ENCODE results near the gene ANTXR1. TPM values are rescaled to one million over a fixed set of nuclear protein-coding genes. Genes with fewer than 3 reads are reported as not detected.

The ANTXR1 gene
- total and polyA plus RNA-seq, 2 donors (not counting 3 experiments of a cell fraction or from before 2014, with no cell fraction given) = 4.2 to 17.3 TPM

GRCh38 chr2:69152847-69153583, 140.0 kb downstream of the ANTXR1 start:
- Histone ChIP-seq H3K27ac (ENCODE audit: insufficient read depth, low read depth, low read length) (no peak overlapping the region), H3K79me2 (ENCODE audit: control insufficient read depth, insufficient read depth, low read length) (no peaks in the 10 kb centered on the region), H3K36me3 (ENCODE audit: control insufficient read depth in 2 of 2, extremely low read depth in 1 of 2, insufficient read depth in 2 of 2, low read length in 2 of 2) (no peaks in the 10 kb centered on the region), H3K27me3 (ENCODE audit: control insufficient read depth in 2 of 2, insufficient read depth in 2 of 2, low read length in 2 of 2) (peaks cover 0 to 1% of the 10 kb centered on the region in 2 experiments), H3K9me3 (replicated peaks; ENCODE audit: control insufficient read depth, insufficient read depth, low read length) (no peaks in the 10 kb centered on the region), H3K9ac (replicated peaks; ENCODE audit: extremely low read depth, insufficient read depth, low read length) (no peak overlapping the region), H4K20me1 (replicated peaks; ENCODE audit: control insufficient read depth, extremely low read depth, insufficient read depth, low read length) (no peaks in the 10 kb centered on the region), H3K4me2 (ENCODE audit: insufficient read depth, low read length) (no peak overlapping the region), H3K9me1 (replicated peaks; ENCODE audit: control insufficient read depth, extremely low read depth, insufficient read depth, low read length) (no peaks in the 10 kb centered on the region), H3K4me3 (replicated peaks in 1 of 3; ENCODE audit: insufficient read depth in 1 of 3, low read depth in 1 of 3, low read length in 3 of 3) (no peak overlapping the region), H3K4me1 (ENCODE audit: control insufficient read depth, extremely low read depth, insufficient read depth, low read length) (no peaks in the 10 kb centered on the region), H2AFZ (ENCODE audit: low read depth, low read length) (no peak overlapping the region)
- intact Hi-C loops (cut with micrococcal nuclease) (no loop called here), dilution Hi-C loops (cut with MboI; ENCODE audit: extremely low pct_ligation_motif_present, low sequenced_read_pairs) (no loop called here)
- FAIRE-seq (peak; percentile 28), DNase-seq (ENCODE audit: low read depth, low spot score) (no peak)
- BruUV-seq (replicated peaks) = no TSS peak
- POLR2A ChIA-PET = no interaction called here
- TF ChIP-seq GATA2 (IDR thresholded peaks at IDR 0.05; ENCODE audit: insufficient read depth, insufficient read length, low read depth, low read length) (no peak), FOS (IDR thresholded peaks at IDR 0.05; ENCODE audit: borderline replicate concordance, insufficient read depth, low read length) (no peak), EZH2 (IDR thresholded peaks at IDR 0.05; ENCODE audit: borderline replicate concordance, low read depth, low read length, severe bottlenecking) (no peak), POLR2A (IDR thresholded peaks at IDR 0.05; ENCODE audit: low read depth, low read length) (no peak), JUN (IDR thresholded peaks at IDR 0.05; ENCODE audit: borderline replicate concordance, insufficient read depth, insufficient read length, low read depth) (no peak), MYC (IDR thresholded peaks at IDR 0.05; ENCODE audit: low read depth, low read length) (no peak), POLR2AphosphoS5 (IDR thresholded peaks at IDR 0.05; ENCODE audit: insufficient read depth, low read depth, low read length) (no peak)
- TF ChIP-seq, protein P1, sequence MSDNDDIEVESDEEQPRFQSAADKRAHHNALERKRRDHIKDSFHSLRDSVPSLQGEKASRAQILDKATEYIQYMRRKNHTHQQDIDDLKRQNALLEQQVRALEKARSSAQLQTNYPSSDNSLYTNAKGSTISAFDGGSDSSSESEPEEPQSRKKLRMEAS (IDR thresholded peaks at IDR 0.05; ENCODE audit: insufficient read depth, insufficient read length) = no peak
- TF ChIP-seq, protein P2, sequence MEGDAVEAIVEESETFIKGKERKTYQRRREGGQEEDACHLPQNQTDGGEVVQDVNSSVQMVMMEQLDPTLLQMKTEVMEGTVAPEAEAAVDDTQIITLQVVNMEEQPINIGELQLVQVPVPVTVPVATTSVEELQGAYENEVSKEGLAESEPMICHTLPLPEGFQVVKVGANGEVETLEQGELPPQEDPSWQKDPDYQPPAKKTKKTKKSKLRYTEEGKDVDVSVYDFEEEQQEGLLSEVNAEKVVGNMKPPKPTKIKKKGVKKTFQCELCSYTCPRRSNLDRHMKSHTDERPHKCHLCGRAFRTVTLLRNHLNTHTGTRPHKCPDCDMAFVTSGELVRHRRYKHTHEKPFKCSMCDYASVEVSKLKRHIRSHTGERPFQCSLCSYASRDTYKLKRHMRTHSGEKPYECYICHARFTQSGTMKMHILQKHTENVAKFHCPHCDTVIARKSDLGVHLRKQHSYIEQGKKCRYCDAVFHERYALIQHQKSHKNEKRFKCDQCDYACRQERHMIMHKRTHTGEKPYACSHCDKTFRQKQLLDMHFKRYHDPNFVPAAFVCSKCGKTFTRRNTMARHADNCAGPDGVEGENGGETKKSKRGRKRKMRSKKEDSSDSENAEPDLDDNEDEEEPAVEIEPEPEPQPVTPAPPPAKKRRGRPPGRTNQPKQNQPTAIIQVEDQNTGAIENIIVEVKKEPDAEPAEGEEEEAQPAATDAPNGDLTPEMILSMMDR (IDR thresholded peaks at IDR 0.05; ENCODE audit: extremely low read depth in 1 of 2, insufficient read depth in 1 of 2, low read depth in 1 of 2, low read length in 2 of 2) = no peak
- CTCF ChIA-PET = interaction anchor here (1.6 kb wide), 1 partner anchor 10 kb away, joined by 6 read pairs; no protein-coding TSS in a partner anchor
